DOHH2 (cell line): ENCODE results near the gene SEL1L.

Experiments used
- H3F3A ChIP-seq: fragments of 200-600 bp; sonication (generic), shearing (Covaris generic); 2 replicates; pipeline ENCODE4 v1.6.0; 2016; ENCODE audit warnings: antibody characterized with exemption, mild to moderate bottlenecking; ENCODE audit not compliant: control insufficient read depth, insufficient read depth
- H3K27ac ChIP-seq: fragments of 200-600 bp; sonication (generic); 2 replicates; pipeline ENCODE4 v1.5.1; 2014; ENCODE audit warnings: low read depth, mild to moderate bottlenecking, low read length, moderate library complexity
- H3K27me3 ChIP-seq: fragments of 200-600 bp; sonication (generic); 2 replicates; pipeline ENCODE4 v1.6.1; 2014; ENCODE audit warnings: mild to moderate bottlenecking, low read length, mixed read lengths; ENCODE audit not compliant: control insufficient read depth
- H3K36me3 ChIP-seq: fragments of 200-600 bp; sonication (generic); 2 replicates; pipeline ENCODE4 v1.6.1; 2014; ENCODE audit warnings: mild to moderate bottlenecking, low read length, moderate library complexity, mixed read lengths; ENCODE audit not compliant: control insufficient read depth
- H3K4me1 ChIP-seq: fragments of 200-600 bp; sonication (generic); 2 replicates; pipeline ENCODE4 v1.6.1; 2014; ENCODE audit warnings: mild to moderate bottlenecking, low read length, mixed read lengths; ENCODE audit not compliant: control insufficient read depth
- H3K4me2 ChIP-seq: fragments of 200-600 bp; sonication (generic); 2 replicates; pipeline ENCODE4 v1.6.0; 2014; ENCODE audit warnings: mild to moderate bottlenecking, low read length, moderate library complexity
- H3K4me3 ChIP-seq: fragments of 200-600 bp; sonication (generic); 2 replicates; pipeline ENCODE4 v1.5.1; 2014; ENCODE audit warnings: mild to moderate bottlenecking, low read length, mixed read lengths
- H3K79me2 ChIP-seq: fragments of 200-600 bp; sonication (generic); 2 replicates; pipeline ENCODE4 v1.6.1; 2014; ENCODE audit warnings: mild to moderate bottlenecking, low read length, mixed read lengths; ENCODE audit not compliant: control insufficient read depth
- H3K9me2 ChIP-seq: fragments of 200-600 bp; sonication (generic); replicated peaks from 2 replicates; pipeline ENCODE4 v1.6.1; 2014; ENCODE audit warnings: mild to moderate bottlenecking, low read length, mixed read lengths; ENCODE audit not compliant: control insufficient read depth
- H3K9me3 ChIP-seq: fragments of 200-600 bp; sonication (generic); 2 replicates; pipeline ENCODE4 v1.6.1; 2014; ENCODE audit warnings: antibody characterized with exemption, low read length, mixed read lengths; ENCODE audit not compliant: control insufficient read depth, insufficient read depth
- H4K20me1 ChIP-seq: fragments of 200-600 bp; sonication (generic); 2 replicates; pipeline ENCODE4 v1.6.0; 2014; ENCODE audit warnings: low read depth, mild to moderate bottlenecking, antibody characterized with exemption, low read length, moderate library complexity; ENCODE audit not compliant: control insufficient read depth, insufficient read depth
- EZH2phosphoT487 ChIP-seq: fragments of 200-600 bp; sonication (generic); IDR thresholded peaks from 2 replicates; pipeline ENCODE4 v1.6.1; 2017; ENCODE audit warnings: borderline replicate concordance, mild to moderate bottlenecking, antibody characterized with exemption, low read length, moderate library complexity, mixed read lengths
- TF ChIP-seq, protein P1 (sequence below): fragments of 200-600 bp; sonication (generic); IDR thresholded peaks from one replicate; pipeline ENCODE4 v1.5.1; 2014; ENCODE audit warnings: antibody characterized with exemption, mild to moderate bottlenecking, low read depth, low read length; ENCODE audit not compliant: poor library complexity, severe bottlenecking

Gene SEL1L

DNA sequence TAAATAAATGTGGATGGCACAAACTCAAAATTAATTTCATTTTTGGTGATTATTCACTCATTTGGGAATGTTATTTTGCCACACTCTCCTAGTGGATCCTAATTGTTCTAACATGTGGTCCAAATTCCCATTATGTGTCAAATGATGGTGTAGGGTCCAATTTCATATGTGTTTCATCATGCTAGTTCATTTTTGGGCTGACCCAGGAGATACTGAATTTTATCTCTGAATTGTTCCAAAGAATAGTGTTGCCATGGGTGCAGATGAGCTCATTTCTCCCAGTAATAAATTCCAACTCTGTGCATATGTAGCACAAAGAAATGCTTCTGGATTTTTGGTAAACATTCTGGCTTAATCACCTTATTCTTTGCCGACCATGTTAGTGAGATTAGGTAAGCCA, 23.5 kb upstream of the SEL1L start:
- TF ChIP-seq EZH2phosphoT487: no peak
- TF ChIP-seq, protein P1, sequence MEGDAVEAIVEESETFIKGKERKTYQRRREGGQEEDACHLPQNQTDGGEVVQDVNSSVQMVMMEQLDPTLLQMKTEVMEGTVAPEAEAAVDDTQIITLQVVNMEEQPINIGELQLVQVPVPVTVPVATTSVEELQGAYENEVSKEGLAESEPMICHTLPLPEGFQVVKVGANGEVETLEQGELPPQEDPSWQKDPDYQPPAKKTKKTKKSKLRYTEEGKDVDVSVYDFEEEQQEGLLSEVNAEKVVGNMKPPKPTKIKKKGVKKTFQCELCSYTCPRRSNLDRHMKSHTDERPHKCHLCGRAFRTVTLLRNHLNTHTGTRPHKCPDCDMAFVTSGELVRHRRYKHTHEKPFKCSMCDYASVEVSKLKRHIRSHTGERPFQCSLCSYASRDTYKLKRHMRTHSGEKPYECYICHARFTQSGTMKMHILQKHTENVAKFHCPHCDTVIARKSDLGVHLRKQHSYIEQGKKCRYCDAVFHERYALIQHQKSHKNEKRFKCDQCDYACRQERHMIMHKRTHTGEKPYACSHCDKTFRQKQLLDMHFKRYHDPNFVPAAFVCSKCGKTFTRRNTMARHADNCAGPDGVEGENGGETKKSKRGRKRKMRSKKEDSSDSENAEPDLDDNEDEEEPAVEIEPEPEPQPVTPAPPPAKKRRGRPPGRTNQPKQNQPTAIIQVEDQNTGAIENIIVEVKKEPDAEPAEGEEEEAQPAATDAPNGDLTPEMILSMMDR: no peak

DNA sequence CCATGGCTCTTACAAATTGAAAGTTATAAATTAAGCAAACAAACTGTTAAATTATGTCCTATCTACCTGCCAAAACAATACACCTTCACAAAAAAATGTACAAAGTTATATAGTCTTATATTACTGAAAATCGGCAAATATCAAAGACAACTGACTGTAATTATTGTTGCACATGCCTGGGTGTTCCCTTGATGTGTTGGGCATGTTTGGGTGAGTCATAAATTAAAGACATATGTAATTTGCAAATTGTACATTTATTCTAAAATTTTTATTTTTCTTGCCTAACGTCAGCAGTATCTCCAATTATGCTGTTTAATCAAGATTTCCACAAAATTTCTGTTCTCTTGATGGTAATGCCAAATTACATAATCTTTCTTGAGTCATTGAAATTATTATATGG, 22.0 kb upstream of the SEL1L start:
- Histone ChIP-seq H3K4me3 (no peak overlapping the region), H3K9me3 (peaks cover 9% of the 10 kb centered on the region; the same call in 1 of the 2 replicates), H3K79me2 (no peaks in the 10 kb centered on the region), H3K27ac (no peak overlapping the region), H3K36me3 (no peaks in the 10 kb centered on the region), H3K27me3 (no peaks in the 10 kb centered on the region), H3K4me2 (no peak overlapping the region), H3K4me1 (peaks cover 10% of the 10 kb centered on the region), H3K9me2 (no peaks in the 10 kb centered on the region), H3F3A (no peaks in the 10 kb centered on the region), H4K20me1 (no peaks in the 10 kb centered on the region)
- TF ChIP-seq EZH2phosphoT487: no peak
- TF ChIP-seq, protein P1: no peak

More for the DNA sequence above, 23.5 kb upstream of the SEL1L start:
- Histone ChIP-seq H3K36me3 (no peaks in the 10 kb centered on the region), H3K27me3 (no peaks in the 10 kb centered on the region), H3F3A (no peaks in the 10 kb centered on the region), H4K20me1 (no peaks in the 10 kb centered on the region), H3K79me2 (no peaks in the 10 kb centered on the region), H3K9me2 (no peaks in the 10 kb centered on the region), H3K9me3 (peaks cover 9% of the 10 kb centered on the region; the same call in 1 of the 2 replicates), H3K4me3 (no peak overlapping the region), H3K27ac (no peak overlapping the region), H3K4me1 (peaks cover 10% of the 10 kb centered on the region), H3K4me2 (no peak overlapping the region)

DNA sequence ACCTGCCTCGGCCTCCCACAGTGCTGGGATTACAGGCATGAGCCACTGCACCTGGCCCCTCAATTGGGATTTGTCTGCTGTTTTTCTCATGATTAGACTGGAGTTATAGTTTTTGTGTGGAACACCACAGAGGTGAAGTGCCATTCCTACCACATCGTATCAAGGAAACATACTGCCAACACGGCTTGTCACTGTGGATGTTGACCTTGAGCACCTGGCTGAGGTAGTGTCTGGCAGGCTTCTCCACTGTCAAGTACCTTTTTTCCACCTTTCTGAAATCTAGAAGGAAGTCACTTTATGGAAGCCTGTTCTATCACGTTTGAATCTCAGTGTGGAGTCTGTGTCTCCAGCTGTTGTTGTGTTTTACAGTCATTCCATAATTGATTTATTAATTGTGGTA, 21.4 kb upstream of the SEL1L start:
- Histone ChIP-seq H3K4me2 (no peak overlapping the region), H3K9me3 (peaks cover 9% of the 10 kb centered on the region; the same call in 1 of the 2 replicates), H3K27me3 (no peaks in the 10 kb centered on the region), H3K27ac (no peak overlapping the region), H4K20me1 (no peaks in the 10 kb centered on the region), H3F3A (no peaks in the 10 kb centered on the region), H3K4me3 (no peak overlapping the region), H3K4me1 (peaks cover 10% of the 10 kb centered on the region), H3K79me2 (no peaks in the 10 kb centered on the region), H3K36me3 (no peaks in the 10 kb centered on the region), H3K9me2 (no peaks in the 10 kb centered on the region)
- TF ChIP-seq, protein P1: no peak
- no peak for TF ChIP-seq EZH2phosphoT487
